ENCODE results near the gene PLCZ1. TPM values are rescaled to one million over a fixed set of nuclear protein-coding genes. Genes with fewer than 3 reads are reported as not detected.

Gene PLCZ1
- total and polyA plus RNA-seq, 9 of the 15 experiments (the other 6 are each of a cell fraction or from before 2014, with no cell fraction given) = not detected

DNA sequence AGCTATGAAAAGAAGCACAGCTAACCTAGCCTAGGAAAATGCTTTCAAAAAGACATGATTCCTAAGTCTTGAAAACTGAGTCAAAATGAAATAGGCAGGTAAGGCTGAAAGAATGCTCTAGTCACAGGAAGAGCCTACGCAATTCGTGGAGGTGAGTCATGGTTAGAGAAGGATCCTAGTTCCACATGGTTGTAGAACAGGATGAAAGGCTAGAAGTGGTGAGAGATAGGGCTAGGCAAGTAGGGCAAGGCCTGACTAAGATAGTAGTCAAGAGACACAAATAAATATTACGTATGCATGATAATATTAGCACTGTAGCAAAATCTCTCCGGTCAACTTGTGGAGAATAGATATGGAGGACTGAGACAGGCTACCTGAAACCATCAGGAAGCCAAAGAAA lies 47.2 kb downstream of the PLCZ1 start (continued):
- TF ChIP-seq ZBED1 (IDR thresholded peaks at IDR 0.05) = no peak
- no peak for TF ChIP-seq BMI1 (IDR thresholded peaks at IDR 0.05; ENCODE audit: low read length)
- TF ChIP-seq RFX5 (IDR thresholded peaks at IDR 0.05; ENCODE audit: low read depth, low read length) = no peak
- 0 out of 2 replicates have a peak, but pooled peaks have one; percentile 28 for TF ChIP-seq JUND (IDR thresholded peaks at IDR 0.05; ENCODE audit: borderline replicate concordance, low read depth, low read length)
- 0 out of 3 replicates have a peak, but pooled peaks have one; percentile 17 for TF ChIP-seq JUND (tag; IDR thresholded peaks at IDR 0.05; ENCODE audit: borderline replicate concordance, low read depth, low read length)
- TF ChIP-seq RAD21 (CRISPR knock-in tag; conservative IDR thresholded peaks at IDR 0.05 in 1 of 2, IDR thresholded peaks at IDR 0.05 in 1 of 2) = no peak

- Histone ChIP-seq H3K27me3 (ENCODE audit: control insufficient read depth in 2 of 2, insufficient read depth in 2 of 2, low read length in 2 of 2) (no peaks in the 10 kb centered on the region), H3K9me1 (ENCODE audit: control insufficient read depth, insufficient read depth, low read length) (no peaks in the 10 kb centered on the region), H3K36me3 (ENCODE audit: control insufficient read depth, insufficient read depth, low read length) (no peaks in the 10 kb centered on the region), H3K4me1 (replicated peaks in 1 of 2; ENCODE audit: control insufficient read depth in 2 of 2, insufficient read depth in 2 of 2, low read length in 2 of 2) (no peaks in the 10 kb centered on the region; a peak in 1 of 5 replicates), H3K9ac (ENCODE audit: insufficient read depth in 1 of 2, low read depth in 2 of 2, low read length in 2 of 2) (no peak overlapping the region), H2AFZ (ENCODE audit: low read depth, low read length) (0 out of 2 replicates have a peak overlapping the region, but pooled peaks have one; percentile 32), H3K79me2 (ENCODE audit: control insufficient read depth, insufficient read depth, low read length) (no peaks in the 10 kb centered on the region), H3K9me3 (replicated peaks; ENCODE audit: control insufficient read depth, insufficient read depth, low read depth, low read length) (no peaks in the 10 kb centered on the region), H3K4me2 (ENCODE audit: insufficient read depth, low read length) (no peak overlapping the region), H4K20me1 (replicated peaks; ENCODE audit: control insufficient read depth, insufficient read depth, low read length) (no peaks in the 10 kb centered on the region), H3K4me3 (no peak overlapping the region), H3K27ac (ENCODE audit: extremely low read depth, low read depth, low read length) (0 out of 3 replicates have a peak overlapping the region, but pooled peaks have one; percentile 19)
- no peak for DNase-seq (ENCODE audit: extremely low read depth in 1 of 4, low spot score in 3 of 4)
- ChIA-PET CTCF (ENCODE audit: low intra/inter-chr PET ratio) (no interaction called here), POLR2A (interaction anchor here (0.8 kb wide), 1 partner anchor 38 kb away, joined by 3 read pairs; no protein-coding TSS in a partner anchor)
- FAIRE-seq = no peak
- no peak for ATAC-seq
- no TSS peak for BruUV-seq (replicated peaks)
- intact Hi-C loops (cut with micrococcal nuclease) = no loop called here
- in situ Hi-C loops (cut with MboI) = no loop called here
- WGBS (ENCODE audit: insufficient coverage, low coverage, missing lambda C conversion rate) = 33% methylated on average over 3 of the region's 3 CpGs
- no peak for TF ChIP-seq TOE1 (IDR thresholded peaks at IDR 0.05; ENCODE audit: borderline replicate concordance)
- TF ChIP-seq TOE1 (CRISPR knock-in tag; IDR thresholded peaks at IDR 0.05; ENCODE audit: borderline replicate concordance, low read depth) = no peak
- TF ChIP-seq NELFE (IDR thresholded peaks at IDR 0.05; ENCODE audit: insufficient read depth, insufficient read length) = no peak
- TF ChIP-seq BRCA1 (IDR thresholded peaks at IDR 0.05) = no peak
- TF ChIP-seq BRCA1 (CRISPR knock-in tag; IDR thresholded peaks at IDR 0.05) = no peak
- TF ChIP-seq BRF1 (IDR thresholded peaks at IDR 0.05; ENCODE audit: borderline replicate concordance, extremely low read depth, insufficient read length) = no peak
- TF ChIP-seq, protein P1, sequence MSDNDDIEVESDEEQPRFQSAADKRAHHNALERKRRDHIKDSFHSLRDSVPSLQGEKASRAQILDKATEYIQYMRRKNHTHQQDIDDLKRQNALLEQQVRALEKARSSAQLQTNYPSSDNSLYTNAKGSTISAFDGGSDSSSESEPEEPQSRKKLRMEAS (CRISPR knock-in tag; IDR thresholded peaks at IDR 0.05) = no peak
- no peak for TF ChIP-seq TAF1 (IDR thresholded peaks at IDR 0.05; ENCODE audit: control insufficient read depth, extremely low read depth, insufficient read depth, low read length, severe bottlenecking)
- TF ChIP-seq, protein P2, sequence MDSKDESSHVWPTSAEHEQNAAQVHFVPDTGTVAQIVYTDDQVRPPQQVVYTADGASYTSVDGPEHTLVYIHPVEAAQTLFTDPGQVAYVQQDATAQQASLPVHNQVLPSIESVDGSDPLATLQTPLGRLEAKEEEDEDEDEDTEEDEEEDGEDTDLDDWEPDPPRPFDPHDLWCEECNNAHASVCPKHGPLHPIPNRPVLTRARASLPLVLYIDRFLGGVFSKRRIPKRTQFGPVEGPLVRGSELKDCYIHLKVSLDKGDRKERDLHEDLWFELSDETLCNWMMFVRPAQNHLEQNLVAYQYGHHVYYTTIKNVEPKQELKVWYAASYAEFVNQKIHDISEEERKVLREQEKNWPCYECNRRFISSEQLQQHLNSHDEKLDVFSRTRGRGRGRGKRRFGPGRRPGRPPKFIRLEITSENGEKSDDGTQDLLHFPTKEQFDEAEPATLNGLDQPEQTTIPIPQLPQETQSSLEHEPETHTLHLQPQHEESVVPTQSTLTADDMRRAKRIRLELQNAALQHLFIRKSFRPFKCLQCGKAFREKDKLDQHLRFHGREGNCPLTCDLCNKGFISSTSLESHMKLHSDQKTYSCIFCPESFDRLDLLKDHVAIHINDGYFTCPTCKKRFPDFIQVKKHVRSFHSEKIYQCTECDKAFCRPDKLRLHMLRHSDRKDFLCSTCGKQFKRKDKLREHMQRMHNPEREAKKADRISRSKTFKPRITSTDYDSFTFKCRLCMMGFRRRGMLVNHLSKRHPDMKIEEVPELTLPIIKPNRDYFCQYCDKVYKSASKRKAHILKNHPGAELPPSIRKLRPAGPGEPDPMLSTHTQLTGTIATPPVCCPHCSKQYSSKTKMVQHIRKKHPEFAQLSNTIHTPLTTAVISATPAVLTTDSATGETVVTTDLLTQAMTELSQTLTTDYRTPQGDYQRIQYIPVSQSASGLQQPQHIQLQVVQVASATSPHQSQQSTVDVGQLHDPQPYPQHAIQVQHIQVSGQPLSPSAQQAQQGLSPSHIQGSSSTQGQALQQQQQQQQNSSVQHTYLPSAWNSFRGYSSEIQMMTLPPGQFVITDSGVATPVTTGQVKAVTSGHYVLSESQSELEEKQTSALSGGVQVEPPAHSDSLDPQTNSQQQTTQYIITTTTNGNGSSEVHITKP (IDR thresholded peaks at IDR 0.05; ENCODE audit: partially characterized antibody) = no peak
- TF ChIP-seq ZNF644 (tag; IDR thresholded peaks at IDR 0.05; ENCODE audit: low read depth) = no peak
- no peak for TF ChIP-seq KAT8 (IDR thresholded peaks at IDR 0.05; ENCODE audit: low read depth)
- no peak for TF ChIP-seq ELF4 (CRISPR knock-in tag; IDR thresholded peaks at IDR 0.05)
- TF ChIP-seq FOS (IDR thresholded peaks at IDR 0.05; ENCODE audit: extremely low read depth, insufficient read length) = no peak
- TF ChIP-seq ZNF830 (CRISPR knock-in tag; IDR thresholded peaks at IDR 0.05) = no peak
Measured at GRCh38 chr12:18689771-18690170, 48.0 kb downstream of the PLCZ1 start.
